ENCODE measurements around the gene FANCB. TPM values are rescaled to one million over a fixed set of nuclear protein-coding genes. Genes with fewer than 3 reads are reported as not detected.

Gene FANCB
- total and polyA plus RNA-seq, 2 donors = 1.4 to 7.2 TPM

- H3K27me3 ChIP-seq (ENCODE audit: control insufficient read depth in 2 of 2, insufficient read depth in 1 of 2, low read length in 1 of 2) = no peaks in the 10 kb centered on the region
- no peaks in the 10 kb centered on the region for H3K4me1 ChIP-seq (ENCODE audit: control insufficient read depth in 2 of 2, insufficient read depth in 2 of 2, low read length in 2 of 2)
- DNase-seq (ENCODE audit: low read depth in 6 of 9, low spot score in 9 of 9) = no peak
- H3K9me3 ChIP-seq (ENCODE audit: control insufficient read depth in 2 of 2, insufficient read depth in 1 of 2, low read length in 1 of 2) = no peaks in the 10 kb centered on the region
- no peak overlapping the region for H3K27ac ChIP-seq (ENCODE audit: low read depth in 1 of 2, low read length in 1 of 2)
- peaks cover 0 to 4% of the 10 kb centered on the region in 2 donors for H3K36me3 ChIP-seq (ENCODE audit: control insufficient read depth in 2 of 2, insufficient read depth in 2 of 2, low read length in 1 of 2)
- H3K4me3 ChIP-seq (ENCODE audit: low read length in 2 of 2) = no peak overlapping the region
These were observed 29.7 kb upstream of the FANCB start for GRCh38 chrX:14902537-14902936.

- Histone ChIP-seq H3K27me3 (ENCODE audit: control insufficient read depth in 2 of 2, insufficient read depth in 1 of 2, low read length in 1 of 2) (no peaks in the 10 kb centered on the region), H3K4me3 (ENCODE audit: low read length in 2 of 2) (no peak overlapping the region), H3K4me1 (ENCODE audit: control insufficient read depth in 2 of 2, insufficient read depth in 2 of 2, low read length in 2 of 2) (no peaks in the 10 kb centered on the region), H3K27ac (ENCODE audit: low read depth in 1 of 2, low read length in 1 of 2) (no peak overlapping the region), H3K36me3 (ENCODE audit: control insufficient read depth in 2 of 2, insufficient read depth in 2 of 2, low read length in 1 of 2) (peaks cover 5 to 6% of the 10 kb centered on the region in 2 donors), H3K9me3 (ENCODE audit: control insufficient read depth in 2 of 2, insufficient read depth in 1 of 2, low read length in 1 of 2) (no peaks in the 10 kb centered on the region)
- no peak for DNase-seq (ENCODE audit: low read depth in 6 of 9, low spot score in 9 of 9)
These were observed 26.7 kb upstream of the FANCB start for GRCh38 chrX:14899607-14900006.

DNA sequence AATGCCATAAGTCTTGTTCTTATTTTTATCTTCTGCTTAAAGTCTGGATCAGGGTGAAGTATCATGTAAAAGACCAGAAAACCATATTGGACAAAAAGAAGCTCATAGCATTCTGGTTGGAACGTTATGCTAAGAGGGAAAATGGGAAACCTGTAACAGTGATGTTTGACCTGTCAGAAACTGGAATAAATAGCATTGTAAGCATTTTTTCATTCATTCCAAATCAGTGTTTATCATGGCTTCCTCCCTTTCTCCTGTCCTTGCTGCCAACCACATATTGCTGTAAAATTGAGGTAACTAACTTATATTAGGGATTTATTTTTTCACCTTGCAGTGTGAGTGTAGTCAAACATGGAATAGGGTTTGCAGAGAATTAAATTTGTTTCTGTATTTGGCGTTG lies 24.2 kb upstream of the FANCB start:
- peaks cover 4 to 6% of the 10 kb centered on the region in 2 donors for H3K36me3 ChIP-seq (ENCODE audit: control insufficient read depth in 2 of 2, insufficient read depth in 2 of 2, low read length in 1 of 2)
- no peaks in the 10 kb centered on the region for H3K9me3 ChIP-seq (ENCODE audit: control insufficient read depth in 2 of 2, insufficient read depth in 1 of 2, low read length in 1 of 2)
- H3K27ac ChIP-seq (ENCODE audit: low read depth in 1 of 2, low read length in 1 of 2) = no peak overlapping the region
- no peak overlapping the region for H3K4me3 ChIP-seq (ENCODE audit: low read length in 2 of 2)
- no peaks in the 10 kb centered on the region for H3K4me1 ChIP-seq (ENCODE audit: control insufficient read depth in 2 of 2, insufficient read depth in 2 of 2, low read length in 2 of 2)
- no peaks in the 10 kb centered on the region for H3K27me3 ChIP-seq (ENCODE audit: control insufficient read depth in 2 of 2, insufficient read depth in 1 of 2, low read length in 1 of 2)
- 99% methylated on average over 2 of the region's 2 CpGs for WGBS
- no peak for DNase-seq (ENCODE audit: low read depth in 6 of 9, low spot score in 9 of 9)

GRCh38 chrX:14896273-14896672 lies 23.4 kb upstream of the FANCB start:
- Histone ChIP-seq H3K9me3 (ENCODE audit: control insufficient read depth in 2 of 2, insufficient read depth in 1 of 2, low read length in 1 of 2) (no peaks in the 10 kb centered on the region), H3K36me3 (ENCODE audit: control insufficient read depth in 2 of 2, insufficient read depth in 2 of 2, low read length in 1 of 2) (peaks cover 4 to 6% of the 10 kb centered on the region in 2 donors), H3K4me3 (ENCODE audit: low read length in 2 of 2) (no peak overlapping the region), H3K27ac (ENCODE audit: low read depth in 1 of 2, low read length in 1 of 2) (no peak overlapping the region), H3K4me1 (ENCODE audit: control insufficient read depth in 2 of 2, insufficient read depth in 2 of 2, low read length in 2 of 2) (no peaks in the 10 kb centered on the region), H3K27me3 (ENCODE audit: control insufficient read depth in 2 of 2, insufficient read depth in 1 of 2, low read length in 1 of 2) (no peaks in the 10 kb centered on the region)
- DNase-seq (ENCODE audit: low read depth in 6 of 9, low spot score in 9 of 9) = no peak
- WGBS = 99% methylated on average over 2 of the region's 2 CpGs

- no peaks in the 10 kb centered on the region for H3K36me3 ChIP-seq (ENCODE audit: control insufficient read depth in 2 of 2, insufficient read depth in 2 of 2, low read length in 1 of 2)
- H3K4me3 ChIP-seq (ENCODE audit: low read length in 2 of 2) = no peak overlapping the region
- no peak for DNase-seq (ENCODE audit: low read depth in 6 of 9, low spot score in 9 of 9)
- H3K27ac ChIP-seq (ENCODE audit: low read depth in 1 of 2, low read length in 1 of 2) = no peak overlapping the region
- no peaks in the 10 kb centered on the region for H3K4me1 ChIP-seq (ENCODE audit: control insufficient read depth in 2 of 2, insufficient read depth in 2 of 2, low read length in 2 of 2)
- no peaks in the 10 kb centered on the region for H3K9me3 ChIP-seq (ENCODE audit: control insufficient read depth in 2 of 2, insufficient read depth in 1 of 2, low read length in 1 of 2)
- 97% methylated on average over 3 of the region's 3 CpGs for WGBS
- no peaks in the 10 kb centered on the region for H3K27me3 ChIP-seq (ENCODE audit: control insufficient read depth in 2 of 2, insufficient read depth in 1 of 2, low read length in 1 of 2)
These were observed 13.4 kb upstream of the FANCB start for GRCh38 chrX:14886252-14886651.

DNA sequence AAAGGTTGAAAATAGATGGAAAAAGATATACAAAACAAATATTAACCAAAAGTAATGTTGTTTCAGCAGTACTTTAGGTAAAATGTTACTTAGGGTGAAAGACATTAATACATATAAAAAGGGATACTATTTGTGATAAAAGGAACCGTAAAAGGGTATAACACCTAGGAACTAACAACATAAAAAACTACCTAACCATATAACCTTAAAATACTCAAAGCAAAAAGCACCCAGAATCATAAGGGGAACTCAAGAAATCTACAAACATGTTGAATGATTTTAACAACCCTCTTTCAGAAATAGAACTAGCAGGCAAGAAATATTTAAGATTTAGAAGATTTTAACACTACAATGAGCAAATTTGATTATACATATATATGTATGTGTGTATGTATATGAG lies 11.8 kb upstream of the FANCB start:
- WGBS = 100% methylated on average over 1 of the region's 1 CpG
- no peak overlapping the region for H3K27ac ChIP-seq (ENCODE audit: low read depth in 1 of 2, low read length in 1 of 2)
- H3K4me3 ChIP-seq (ENCODE audit: low read length in 2 of 2) = no peak overlapping the region
- no peaks in the 10 kb centered on the region for H3K36me3 ChIP-seq (ENCODE audit: control insufficient read depth in 2 of 2, insufficient read depth in 2 of 2, low read length in 1 of 2)
- no peaks in the 10 kb centered on the region for H3K9me3 ChIP-seq (ENCODE audit: control insufficient read depth in 2 of 2, insufficient read depth in 1 of 2, low read length in 1 of 2)
- no peaks in the 10 kb centered on the region for H3K4me1 ChIP-seq (ENCODE audit: control insufficient read depth in 2 of 2, insufficient read depth in 2 of 2, low read length in 2 of 2)
- no peak for DNase-seq (ENCODE audit: low read depth in 6 of 9, low spot score in 9 of 9)
- H3K27me3 ChIP-seq (ENCODE audit: control insufficient read depth in 2 of 2, insufficient read depth in 1 of 2, low read length in 1 of 2) = no peaks in the 10 kb centered on the region

GRCh38 chrX:14883826-14884225 lies 11.0 kb upstream of the FANCB start:
- Histone ChIP-seq H3K27ac (ENCODE audit: low read depth in 1 of 2, low read length in 1 of 2) (no peak overlapping the region), H3K4me3 (ENCODE audit: low read length in 2 of 2) (no peak overlapping the region), H3K4me1 (ENCODE audit: control insufficient read depth in 2 of 2, insufficient read depth in 2 of 2, low read length in 2 of 2) (no peaks in the 10 kb centered on the region), H3K27me3 (ENCODE audit: control insufficient read depth in 2 of 2, insufficient read depth in 1 of 2, low read length in 1 of 2) (no peaks in the 10 kb centered on the region), H3K36me3 (ENCODE audit: control insufficient read depth in 2 of 2, insufficient read depth in 2 of 2, low read length in 1 of 2) (no peaks in the 10 kb centered on the region), H3K9me3 (ENCODE audit: control insufficient read depth in 2 of 2, insufficient read depth in 1 of 2, low read length in 1 of 2) (no peaks in the 10 kb centered on the region)
- DNase-seq (ENCODE audit: low read depth in 6 of 9, low spot score in 9 of 9) = no peak

- peaks cover 0 to 4% of the 10 kb centered on the region in 2 donors for H3K4me1 ChIP-seq (ENCODE audit: control insufficient read depth in 2 of 2, insufficient read depth in 2 of 2, low read length in 2 of 2)
- 96% methylated on average over 7 of the region's 7 CpGs for WGBS
- no peaks in the 10 kb centered on the region for H3K36me3 ChIP-seq (ENCODE audit: control insufficient read depth in 2 of 2, insufficient read depth in 2 of 2, low read length in 1 of 2)
- no peaks in the 10 kb centered on the region for H3K27me3 ChIP-seq (ENCODE audit: control insufficient read depth in 2 of 2, insufficient read depth in 1 of 2, low read length in 1 of 2)
- H3K27ac ChIP-seq (ENCODE audit: low read depth in 1 of 2, low read length in 1 of 2) = no peak overlapping the region
- no peak for DNase-seq (ENCODE audit: low read depth in 6 of 9, low spot score in 9 of 9)
- no peak overlapping the region for H3K4me3 ChIP-seq (ENCODE audit: low read length in 2 of 2)
- H3K9me3 ChIP-seq (ENCODE audit: control insufficient read depth in 2 of 2, insufficient read depth in 1 of 2, low read length in 1 of 2) = peaks cover 0 to 3% of the 10 kb centered on the region in 2 donors
These were observed 2.8 kb upstream of the FANCB start for GRCh38 chrX:14875624-14876023.

GRCh38 chrX:14873676-14874049 lies 794 bp upstream of the FANCB start:
- H3K27ac ChIP-seq (ENCODE audit: low read depth in 1 of 2, low read length in 1 of 2) = peak overlapping the region; percentile 74 to 90
- H3K27me3 ChIP-seq (ENCODE audit: control insufficient read depth in 2 of 2, insufficient read depth in 1 of 2, low read length in 1 of 2) = no peaks in the 10 kb centered on the region
- peak overlapping the region; percentile 69 to 74 for H3K4me3 ChIP-seq (ENCODE audit: low read length in 2 of 2)
- 4% methylated on average over 8 of the region's 8 CpGs for WGBS
- peaks cover 0 to 4% of the 10 kb centered on the region in 2 donors for H3K4me1 ChIP-seq (ENCODE audit: control insufficient read depth in 2 of 2, insufficient read depth in 2 of 2, low read length in 2 of 2)
- H3K9me3 ChIP-seq (ENCODE audit: control insufficient read depth in 2 of 2, insufficient read depth in 1 of 2, low read length in 1 of 2) = peaks cover 0 to 3% of the 10 kb centered on the region in 2 donors
- no peaks in the 10 kb centered on the region for H3K36me3 ChIP-seq (ENCODE audit: control insufficient read depth in 2 of 2, insufficient read depth in 2 of 2, low read length in 1 of 2)
- peak in 1 of 9 donors; percentile 9 for DNase-seq (ENCODE audit: low read depth in 6 of 9, low spot score in 9 of 9)

- H3K4me1 ChIP-seq (ENCODE audit: control insufficient read depth in 2 of 2, insufficient read depth in 2 of 2, low read length in 2 of 2) = peaks cover 0 to 4% of the 10 kb centered on the region in 2 donors
- H3K36me3 ChIP-seq (ENCODE audit: control insufficient read depth in 2 of 2, insufficient read depth in 2 of 2, low read length in 1 of 2) = no peaks in the 10 kb centered on the region
- DNase-seq (ENCODE audit: low read depth in 6 of 9, low spot score in 9 of 9) = no peak
- 22% methylated on average over 7 of the region's 7 CpGs for WGBS
- no peaks in the 10 kb centered on the region for H3K27me3 ChIP-seq (ENCODE audit: control insufficient read depth in 2 of 2, insufficient read depth in 1 of 2, low read length in 1 of 2)
- no peak overlapping the region for H3K27ac ChIP-seq (ENCODE audit: low read depth in 1 of 2, low read length in 1 of 2)
- H3K9me3 ChIP-seq (ENCODE audit: control insufficient read depth in 2 of 2, insufficient read depth in 1 of 2, low read length in 1 of 2) = peaks cover 0 to 3% of the 10 kb centered on the region in 2 donors
- peak overlapping the region; percentile 69 to 74 for H3K4me3 ChIP-seq (ENCODE audit: low read length in 2 of 2)
These were observed 514 bp downstream of the FANCB start for GRCh38 chrX:14872355-14872754.

All from thymus (tissue), 11 donors.